Raji (cell line): ENCODE results near the gene KCND2.

ENCODE experiments used
- POLR2A ChIP-seq: IDR thresholded peaks from 2 replicates; pipeline ENCODE4 v1.6.1; 2011; ENCODE audit warnings: low read depth, low read length, control low read depth; ENCODE audit not compliant: insufficient read depth

The KCND2 gene

GRCh38 chr7:120486164-120486563, 213.2 kb downstream of the KCND2 start:
- no peak for TF ChIP-seq POLR2A

GRCh38 chr7:120502132-120502531, 229.2 kb downstream of the KCND2 start:
- no peak for TF ChIP-seq POLR2A

- TF ChIP-seq POLR2A: no peak
These were observed 229.8 kb downstream of the KCND2 start for GRCh38 chr7:120502825-120503224.

- TF ChIP-seq POLR2A: no peak
These were observed 231.4 kb downstream of the KCND2 start for GRCh38 chr7:120504386-120504785.

- TF ChIP-seq POLR2A: no peak
These were observed 232.8 kb downstream of the KCND2 start for GRCh38 chr7:120505770-120506169.

- no peak for TF ChIP-seq POLR2A
These were observed 239.7 kb downstream of the KCND2 start for GRCh38 chr7:120512701-120513100.

- no peak for TF ChIP-seq POLR2A
These were observed 246.2 kb downstream of the KCND2 start for GRCh38 chr7:120519224-120519623.

GRCh38 chr7:120521761-120522737, 249.1 kb downstream of the KCND2 start:
- no peak for TF ChIP-seq POLR2A

GRCh38 chr7:120523985-120524384, 251.0 kb downstream of the KCND2 start:
- no peak for TF ChIP-seq POLR2A

- no peak for TF ChIP-seq POLR2A
These were observed 254.0 kb downstream of the KCND2 start for GRCh38 chr7:120526902-120527509.

- no peak for TF ChIP-seq POLR2A
These were observed 256.8 kb downstream of the KCND2 start for GRCh38 chr7:120529736-120530135.

- no peak for TF ChIP-seq POLR2A
These were observed 265.4 kb downstream of the KCND2 start for GRCh38 chr7:120538335-120538734.

GRCh38 chr7:120539321-120539720, 266.3 kb downstream of the KCND2 start:
- no peak for TF ChIP-seq POLR2A

GRCh38 chr7:120547605-120548004, 274.6 kb downstream of the KCND2 start:
- no peak for TF ChIP-seq POLR2A

GRCh38 chr7:120550494-120551048, 277.6 kb downstream of the KCND2 start:
- TF ChIP-seq POLR2A: no peak

- TF ChIP-seq POLR2A: no peak
These were observed 280.5 kb downstream of the KCND2 start for GRCh38 chr7:120553491-120553890.
